Measurements from ENCODE around the gene NUP205.

DNA sequence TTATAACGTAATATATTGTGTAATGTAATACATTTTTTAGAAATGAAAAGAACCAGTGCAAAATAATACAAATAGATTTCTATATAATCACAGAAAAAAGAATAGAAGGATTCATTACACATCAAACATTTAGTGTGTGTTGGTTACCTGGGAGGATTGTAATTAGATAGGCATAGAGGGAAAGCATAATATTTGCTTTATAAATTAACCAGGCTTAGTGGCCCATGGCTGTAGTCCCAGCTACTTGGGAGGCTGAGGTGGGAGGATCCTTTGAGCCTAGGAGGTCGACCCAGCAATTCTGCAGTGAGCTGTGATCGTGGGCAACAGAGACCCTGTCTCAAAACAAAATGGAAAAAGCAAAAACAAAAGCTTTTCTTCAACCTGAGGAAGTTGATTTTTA lies 42.9 kb upstream of the NUP205 start:
- TF ChIP-seq, protein P1, sequence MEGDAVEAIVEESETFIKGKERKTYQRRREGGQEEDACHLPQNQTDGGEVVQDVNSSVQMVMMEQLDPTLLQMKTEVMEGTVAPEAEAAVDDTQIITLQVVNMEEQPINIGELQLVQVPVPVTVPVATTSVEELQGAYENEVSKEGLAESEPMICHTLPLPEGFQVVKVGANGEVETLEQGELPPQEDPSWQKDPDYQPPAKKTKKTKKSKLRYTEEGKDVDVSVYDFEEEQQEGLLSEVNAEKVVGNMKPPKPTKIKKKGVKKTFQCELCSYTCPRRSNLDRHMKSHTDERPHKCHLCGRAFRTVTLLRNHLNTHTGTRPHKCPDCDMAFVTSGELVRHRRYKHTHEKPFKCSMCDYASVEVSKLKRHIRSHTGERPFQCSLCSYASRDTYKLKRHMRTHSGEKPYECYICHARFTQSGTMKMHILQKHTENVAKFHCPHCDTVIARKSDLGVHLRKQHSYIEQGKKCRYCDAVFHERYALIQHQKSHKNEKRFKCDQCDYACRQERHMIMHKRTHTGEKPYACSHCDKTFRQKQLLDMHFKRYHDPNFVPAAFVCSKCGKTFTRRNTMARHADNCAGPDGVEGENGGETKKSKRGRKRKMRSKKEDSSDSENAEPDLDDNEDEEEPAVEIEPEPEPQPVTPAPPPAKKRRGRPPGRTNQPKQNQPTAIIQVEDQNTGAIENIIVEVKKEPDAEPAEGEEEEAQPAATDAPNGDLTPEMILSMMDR (IDR thresholded peaks at IDR 0.05), result no peak
- TF ChIP-seq POLR2AphosphoS5 (IDR thresholded peaks at IDR 0.05; ENCODE audit: low read depth, low read length) (no peak), SIN3A (IDR thresholded peaks at IDR 0.05; ENCODE audit: borderline replicate concordance, insufficient read depth, low read depth, low read length) (no peak)
- TF ChIP-seq, protein P2, sequence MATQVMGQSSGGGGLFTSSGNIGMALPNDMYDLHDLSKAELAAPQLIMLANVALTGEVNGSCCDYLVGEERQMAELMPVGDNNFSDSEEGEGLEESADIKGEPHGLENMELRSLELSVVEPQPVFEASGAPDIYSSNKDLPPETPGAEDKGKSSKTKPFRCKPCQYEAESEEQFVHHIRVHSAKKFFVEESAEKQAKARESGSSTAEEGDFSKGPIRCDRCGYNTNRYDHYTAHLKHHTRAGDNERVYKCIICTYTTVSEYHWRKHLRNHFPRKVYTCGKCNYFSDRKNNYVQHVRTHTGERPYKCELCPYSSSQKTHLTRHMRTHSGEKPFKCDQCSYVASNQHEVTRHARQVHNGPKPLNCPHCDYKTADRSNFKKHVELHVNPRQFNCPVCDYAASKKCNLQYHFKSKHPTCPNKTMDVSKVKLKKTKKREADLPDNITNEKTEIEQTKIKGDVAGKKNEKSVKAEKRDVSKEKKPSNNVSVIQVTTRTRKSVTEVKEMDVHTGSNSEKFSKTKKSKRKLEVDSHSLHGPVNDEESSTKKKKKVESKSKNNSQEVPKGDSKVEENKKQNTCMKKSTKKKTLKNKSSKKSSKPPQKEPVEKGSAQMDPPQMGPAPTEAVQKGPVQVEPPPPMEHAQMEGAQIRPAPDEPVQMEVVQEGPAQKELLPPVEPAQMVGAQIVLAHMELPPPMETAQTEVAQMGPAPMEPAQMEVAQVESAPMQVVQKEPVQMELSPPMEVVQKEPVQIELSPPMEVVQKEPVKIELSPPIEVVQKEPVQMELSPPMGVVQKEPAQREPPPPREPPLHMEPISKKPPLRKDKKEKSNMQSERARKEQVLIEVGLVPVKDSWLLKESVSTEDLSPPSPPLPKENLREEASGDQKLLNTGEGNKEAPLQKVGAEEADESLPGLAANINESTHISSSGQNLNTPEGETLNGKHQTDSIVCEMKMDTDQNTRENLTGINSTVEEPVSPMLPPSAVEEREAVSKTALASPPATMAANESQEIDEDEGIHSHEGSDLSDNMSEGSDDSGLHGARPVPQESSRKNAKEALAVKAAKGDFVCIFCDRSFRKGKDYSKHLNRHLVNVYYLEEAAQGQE (IDR thresholded peaks at IDR 0.05; ENCODE audit: insufficient read depth in 1 of 2, low read depth in 2 of 2, low read length in 1 of 2), result no peak

All from Panc1 (cell line).